Mesothelial cell of epicardium (in vitro differentiated cells): ENCODE measurements around the gene GNA14. TPM values are rescaled to one million over a fixed set of nuclear protein-coding genes. Genes with fewer than 3 reads are reported as not detected.
"Not testable (repeated sequence)": the region's sequence is repeated elsewhere in the genome, so short reads cannot be mapped to it uniquely, and the experiment has no call there.

Source experiments
- DNase-seq, 2 experiments: peaks; one replicate each; pipeline ENCODE4 v3.0.0; 2021; ENCODE audit warnings: low spot score in 2 of 2; ENCODE audit not compliant: unreplicated experiment in 2 of 2
- H3K27ac Mint-ChIP-seq: 2 replicates; pipeline ENCODE4 v1.8.0; 2021; ENCODE audit warnings: mixed read lengths
- H3K27me3 Mint-ChIP-seq: 2 replicates; pipeline ENCODE4 v1.8.0; 2021; ENCODE audit warnings: low read depth, mixed read lengths
- H3K36me3 Mint-ChIP-seq: 2 replicates; pipeline ENCODE4 v1.8.0; 2021; ENCODE audit warnings: mixed read lengths
- H3K4me1 Mint-ChIP-seq: 2 replicates; pipeline ENCODE4 v1.8.0; 2021; ENCODE audit warnings: mixed read lengths
- H3K4me3 Mint-ChIP-seq: 2 replicates; pipeline ENCODE4 v1.8.0; 2021; ENCODE audit warnings: mild to moderate bottlenecking, moderate library complexity, mixed read lengths
- H3K9me3 Mint-ChIP-seq: 2 replicates; pipeline ENCODE4 v1.8.0; 2021; ENCODE audit warnings: mixed read lengths
- total RNA-seq: library from RNA; stranded (reverse); gene quantifications from 3 replicates; pipeline ENCODE4 v1.2.1, GENCODE V29; 2021
- TF ChIP-seq, protein P1 (sequence below): fragments of 200-600 bp; sonication (generic); IDR thresholded peaks from one replicate; pipeline ENCODE4 v1.5.0; 2021; ENCODE audit warnings: antibody characterized with exemption; ENCODE audit not compliant: unreplicated experiment

The GNA14 gene
- total RNA-seq, 1 donor from 2014 or later: 0.22 TPM

GRCh38 chr9:77399964-77400363, 248.2 kb downstream of the GNA14 start:
- Mint-ChIP-seq H3K36me3 (peaks cover 3% of the 10 kb centered on the region), H3K9me3 (peaks cover 5% of the 10 kb centered on the region)

GRCh38 chr9:77398581-77398980, 249.5 kb downstream of the GNA14 start:
- H3K9me3 Mint-ChIP-seq, H3K4me1 Mint-ChIP-seq, H3K36me3 Mint-ChIP-seq, H3K27me3 Mint-ChIP-seq, H3K4me3 Mint-ChIP-seq, H3K27ac Mint-ChIP-seq, DNase-seq: not testable (repeated sequence)

More at GRCh38 chr9:77399964-77400363, 248.2 kb downstream of the GNA14 start:
- no peak for DNase-seq
- Mint-ChIP-seq H3K27ac (no peak overlapping the region), H3K4me1 (no peaks in the 10 kb centered on the region), H3K27me3 (no peaks in the 10 kb centered on the region), H3K4me3 (no peak overlapping the region)
- TF ChIP-seq, protein P1, sequence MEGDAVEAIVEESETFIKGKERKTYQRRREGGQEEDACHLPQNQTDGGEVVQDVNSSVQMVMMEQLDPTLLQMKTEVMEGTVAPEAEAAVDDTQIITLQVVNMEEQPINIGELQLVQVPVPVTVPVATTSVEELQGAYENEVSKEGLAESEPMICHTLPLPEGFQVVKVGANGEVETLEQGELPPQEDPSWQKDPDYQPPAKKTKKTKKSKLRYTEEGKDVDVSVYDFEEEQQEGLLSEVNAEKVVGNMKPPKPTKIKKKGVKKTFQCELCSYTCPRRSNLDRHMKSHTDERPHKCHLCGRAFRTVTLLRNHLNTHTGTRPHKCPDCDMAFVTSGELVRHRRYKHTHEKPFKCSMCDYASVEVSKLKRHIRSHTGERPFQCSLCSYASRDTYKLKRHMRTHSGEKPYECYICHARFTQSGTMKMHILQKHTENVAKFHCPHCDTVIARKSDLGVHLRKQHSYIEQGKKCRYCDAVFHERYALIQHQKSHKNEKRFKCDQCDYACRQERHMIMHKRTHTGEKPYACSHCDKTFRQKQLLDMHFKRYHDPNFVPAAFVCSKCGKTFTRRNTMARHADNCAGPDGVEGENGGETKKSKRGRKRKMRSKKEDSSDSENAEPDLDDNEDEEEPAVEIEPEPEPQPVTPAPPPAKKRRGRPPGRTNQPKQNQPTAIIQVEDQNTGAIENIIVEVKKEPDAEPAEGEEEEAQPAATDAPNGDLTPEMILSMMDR: no peak

DNA sequence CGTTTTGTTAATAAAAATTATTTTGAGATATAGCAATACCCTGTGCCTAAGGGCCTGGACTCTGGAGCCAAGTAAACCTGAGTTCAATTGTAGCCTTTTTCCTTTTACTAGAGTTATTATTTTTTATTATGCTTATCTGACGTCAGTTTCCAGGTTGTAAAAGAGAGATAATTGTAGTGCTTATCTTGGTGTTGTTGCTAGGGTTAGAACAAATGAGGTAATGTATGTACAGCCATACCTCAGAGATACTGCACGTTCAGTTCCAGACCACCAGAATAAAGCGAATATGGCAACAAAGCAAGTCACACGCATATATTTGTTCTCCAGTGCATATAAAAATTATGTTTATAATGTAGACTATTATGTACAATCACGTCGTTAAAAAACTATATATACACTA, 255.8 kb downstream of the GNA14 start:
- no peaks in the 10 kb centered on the region for H3K4me1 Mint-ChIP-seq
- no peaks in the 10 kb centered on the region for H3K27me3 Mint-ChIP-seq
- H3K4me3 Mint-ChIP-seq: no peak overlapping the region
- H3K36me3 Mint-ChIP-seq: peaks cover 12% of the 10 kb centered on the region
- no peak overlapping the region for H3K27ac Mint-ChIP-seq
- TF ChIP-seq, protein P1: no peak
- peaks cover 18% of the 10 kb centered on the region for H3K9me3 Mint-ChIP-seq
- DNase-seq: no peak

- no peak for DNase-seq
- Mint-ChIP-seq H3K27ac (no peak overlapping the region), H3K36me3 (peaks cover 12% of the 10 kb centered on the region), H3K27me3 (no peaks in the 10 kb centered on the region), H3K9me3 (peaks cover 14% of the 10 kb centered on the region), H3K4me3 (no peak overlapping the region), H3K4me1 (no peaks in the 10 kb centered on the region)
- TF ChIP-seq, protein P1: no peak
These were observed 256.3 kb downstream of the GNA14 start for GRCh38 chr9:77391834-77392233.

DNA sequence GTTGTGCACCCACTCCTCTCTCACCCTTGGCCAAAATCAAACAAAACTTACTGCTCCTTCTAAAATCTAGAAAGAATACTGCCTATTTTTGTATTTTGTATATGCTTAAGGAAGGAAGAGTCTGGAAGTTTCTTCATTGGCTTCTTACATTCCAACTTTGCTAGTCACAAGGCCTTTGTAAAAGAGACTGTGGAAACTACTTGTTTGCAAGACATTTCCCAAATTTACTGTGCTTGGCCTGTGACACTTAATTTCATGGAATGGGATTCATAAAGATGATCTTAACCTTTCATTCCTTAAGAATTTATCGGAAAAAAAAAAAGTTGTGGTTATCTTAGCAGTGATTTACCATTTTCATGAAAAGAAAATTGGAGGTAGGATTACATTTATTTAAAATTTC, 261.9 kb downstream of the GNA14 start:
- Mint-ChIP-seq H3K9me3 (no peaks in the 10 kb centered on the region), H3K27ac (no peak overlapping the region), H3K4me1 (no peaks in the 10 kb centered on the region), H3K36me3 (peaks cover 9% of the 10 kb centered on the region), H3K4me3 (no peak overlapping the region), H3K27me3 (no peaks in the 10 kb centered on the region)
- TF ChIP-seq, protein P1: no peak
- DNase-seq: no peak

DNA sequence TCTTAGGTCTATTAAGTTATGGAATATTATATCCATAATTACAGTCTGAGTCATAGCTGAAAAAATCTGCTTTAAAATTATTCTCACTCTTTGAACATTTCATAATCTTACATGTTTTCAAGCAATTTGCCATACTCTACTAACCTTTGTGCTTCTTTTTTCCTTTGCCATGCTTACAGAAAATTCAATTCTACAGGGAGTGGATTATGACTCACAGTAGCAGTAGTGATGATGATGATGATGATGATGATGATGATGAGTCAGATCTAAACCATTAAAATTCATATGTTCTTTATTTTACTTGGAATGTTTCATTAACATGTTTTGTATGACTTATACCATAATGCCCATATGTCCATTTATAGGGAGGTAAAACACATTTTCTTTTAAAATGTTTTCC, 263.7 kb downstream of the GNA14 start:
- peaks cover 12% of the 10 kb centered on the region for H3K36me3 Mint-ChIP-seq
- TF ChIP-seq, protein P1: no peak

More for the DNA sequence above, 263.7 kb downstream of the GNA14 start:
- no peaks in the 10 kb centered on the region for H3K4me1 Mint-ChIP-seq
- no peak for DNase-seq
- no peaks in the 10 kb centered on the region for H3K9me3 Mint-ChIP-seq
- no peak overlapping the region for H3K27ac Mint-ChIP-seq
- no peak overlapping the region for H3K4me3 Mint-ChIP-seq
- H3K27me3 Mint-ChIP-seq: no peaks in the 10 kb centered on the region
